ENCODE results near the gene TNC.

The TNC gene

DNA sequence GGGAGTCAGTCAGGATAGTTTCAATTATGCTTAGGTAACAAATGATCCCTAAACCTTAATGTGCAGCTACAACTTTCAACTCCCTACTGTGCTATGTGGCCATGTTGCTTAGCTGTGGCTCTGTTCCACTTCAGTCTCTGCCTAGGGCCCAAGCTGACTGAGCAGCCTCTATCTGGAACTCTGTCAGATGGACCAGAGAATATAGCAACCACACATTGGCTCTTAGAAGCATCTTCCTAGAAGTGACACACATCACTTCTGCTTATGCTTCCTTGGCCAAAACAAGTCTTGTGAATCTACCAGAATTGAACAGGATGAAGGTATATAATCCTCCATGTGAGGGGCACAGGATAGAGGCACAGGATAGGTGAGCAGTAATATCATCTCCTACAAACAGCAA is 36.7 kb upstream of the TNC start:
- FAIRE-seq = no peak
- TF ChIP-seq TAF1 (IDR thresholded peaks at IDR 0.05; ENCODE audit: low read depth, low read length) (no peak), POU2F2 (IDR thresholded peaks at IDR 0.05; ENCODE audit: low read depth, low read length) (no peak), PAX5 (IDR thresholded peaks at IDR 0.05; ENCODE audit: insufficient read depth, low read length, severe bottlenecking) (no peak), POLR2A (IDR thresholded peaks at IDR 0.05; ENCODE audit: low read depth, low read length) (no peak), SPI1 (IDR thresholded peaks at IDR 0.05; ENCODE audit: low read depth, low read length) (no peak), POLR2AphosphoS5 (IDR thresholded peaks at IDR 0.05; ENCODE audit: low read depth, low read length) (no peak)
- DNase-seq (ENCODE audit: insufficient read length, low spot score) = no peak

DNA sequence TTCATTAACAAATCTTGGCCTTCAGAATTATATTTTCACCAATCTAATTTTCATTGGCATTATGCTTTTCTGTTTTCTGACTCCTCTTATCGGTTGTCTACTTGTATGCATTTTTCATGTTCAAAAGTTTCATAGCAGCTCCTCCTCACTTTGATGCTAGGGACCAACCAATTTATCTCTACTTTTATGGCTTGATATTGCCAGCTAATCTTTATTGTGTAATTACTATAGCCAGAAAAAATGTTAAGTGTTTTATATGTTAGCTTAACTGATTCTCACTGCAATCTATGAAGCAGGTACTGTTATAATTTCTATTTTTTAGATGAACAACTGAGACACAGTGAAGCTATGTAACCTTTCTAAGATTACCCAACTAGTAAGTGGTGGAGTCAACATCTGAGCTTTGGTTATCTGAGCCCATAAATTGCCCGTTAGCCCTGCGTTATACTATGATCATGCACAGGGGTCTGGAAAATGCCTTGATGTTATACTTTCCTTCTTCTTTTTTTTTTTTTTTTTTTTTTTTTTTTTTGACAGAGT is 34.4 kb upstream of the TNC start:
- FAIRE-seq = no peak
- TF ChIP-seq POLR2AphosphoS5 (IDR thresholded peaks at IDR 0.05; ENCODE audit: low read depth, low read length) (no peak), PAX5 (IDR thresholded peaks at IDR 0.05; ENCODE audit: insufficient read depth, low read length, severe bottlenecking) (no peak), POU2F2 (IDR thresholded peaks at IDR 0.05; ENCODE audit: low read depth, low read length) (no peak), TAF1 (IDR thresholded peaks at IDR 0.05; ENCODE audit: low read depth, low read length) (no peak), SPI1 (IDR thresholded peaks at IDR 0.05; ENCODE audit: low read depth, low read length) (no peak), POLR2A (IDR thresholded peaks at IDR 0.05; ENCODE audit: low read depth, low read length) (no peak)
- DNase-seq (ENCODE audit: insufficient read length, low spot score) = no peak

DNA sequence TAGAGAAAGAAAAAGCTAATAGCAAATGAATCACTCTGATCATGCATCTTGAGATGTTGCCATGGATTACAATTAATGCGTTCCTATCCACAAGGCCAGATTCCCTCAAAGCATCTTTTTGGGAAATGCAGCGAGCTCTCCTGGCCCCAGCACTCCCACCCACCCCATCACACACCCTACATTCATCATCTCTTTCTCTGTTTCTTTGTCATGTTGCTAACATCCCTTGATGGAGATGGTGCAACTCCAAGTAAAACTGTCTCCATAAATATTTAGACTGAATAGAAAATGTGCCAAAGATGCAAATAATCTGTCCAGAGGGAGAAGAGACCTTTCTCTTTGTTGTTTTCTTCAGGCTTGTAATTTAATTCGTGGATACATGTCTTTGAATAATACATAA is 30.8 kb upstream of the TNC start:
- no peak for DNase-seq (ENCODE audit: insufficient read length, low spot score)
- no peak for FAIRE-seq
- TF ChIP-seq SPI1 (IDR thresholded peaks at IDR 0.05; ENCODE audit: low read depth, low read length) (no peak), POU2F2 (IDR thresholded peaks at IDR 0.05; ENCODE audit: low read depth, low read length) (no peak), POLR2A (IDR thresholded peaks at IDR 0.05; ENCODE audit: low read depth, low read length) (no peak), PAX5 (IDR thresholded peaks at IDR 0.05; ENCODE audit: insufficient read depth, low read length, severe bottlenecking) (no peak), TAF1 (IDR thresholded peaks at IDR 0.05; ENCODE audit: low read depth, low read length) (no peak), POLR2AphosphoS5 (IDR thresholded peaks at IDR 0.05; ENCODE audit: low read depth, low read length) (no peak)

DNA sequence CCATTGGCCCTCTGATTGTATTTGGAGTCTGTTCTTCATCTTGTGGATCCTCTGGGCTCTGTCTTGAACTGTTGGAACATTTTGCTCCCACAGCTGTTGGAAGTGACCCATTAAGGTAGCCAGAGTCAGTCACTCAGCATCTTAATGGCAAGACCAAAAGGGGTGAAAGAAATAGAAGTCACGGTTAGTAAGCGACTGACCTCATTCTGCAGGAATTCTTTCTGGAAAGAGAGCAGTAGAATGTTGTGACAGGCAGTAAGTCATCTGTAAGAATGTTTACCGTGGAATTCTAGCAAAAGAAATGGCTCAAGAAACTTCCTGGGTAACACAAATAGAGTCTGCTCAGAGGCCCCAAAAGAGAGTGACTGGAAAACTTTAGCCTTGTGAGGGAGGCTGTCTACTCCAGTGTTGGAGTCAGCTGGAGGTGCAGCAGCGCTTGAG is 28.6 kb upstream of the TNC start:
- DNase-seq (ENCODE audit: insufficient read length, low spot score) (no peak), FAIRE-seq (no peak)
- no peak for TF ChIP-seq POLR2A (IDR thresholded peaks at IDR 0.05; ENCODE audit: low read depth, low read length)
- TF ChIP-seq POU2F2 (IDR thresholded peaks at IDR 0.05; ENCODE audit: low read depth, low read length) = no peak
- no peak for TF ChIP-seq SPI1 (IDR thresholded peaks at IDR 0.05; ENCODE audit: low read depth, low read length)
- no peak for TF ChIP-seq PAX5 (IDR thresholded peaks at IDR 0.05; ENCODE audit: insufficient read depth, low read length, severe bottlenecking)
- TF ChIP-seq POLR2AphosphoS5 (IDR thresholded peaks at IDR 0.05; ENCODE audit: low read depth, low read length) = no peak
- TF ChIP-seq TAF1 (IDR thresholded peaks at IDR 0.05; ENCODE audit: low read depth, low read length) = no peak

DNA sequence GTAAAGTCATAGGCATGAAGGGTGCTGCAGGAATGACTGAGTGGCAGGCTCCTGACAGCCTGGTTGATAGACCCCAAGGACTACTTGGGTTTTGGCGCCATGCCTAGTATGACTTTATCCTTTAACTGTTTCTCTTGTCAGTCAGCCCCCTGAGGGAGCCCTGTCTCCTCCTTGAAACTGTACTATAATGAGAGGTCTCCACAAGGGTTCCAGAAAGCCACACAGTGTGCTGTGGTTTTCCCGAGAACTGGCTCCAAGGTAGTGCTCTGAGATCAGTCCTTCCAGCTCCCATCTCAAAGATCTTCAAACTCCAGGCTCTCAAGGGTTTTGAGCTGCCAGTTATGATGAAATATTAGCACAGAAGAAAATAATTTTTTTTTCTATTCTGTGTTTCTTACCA is 26.7 kb upstream of the TNC start:
- TF ChIP-seq POU2F2 (IDR thresholded peaks at IDR 0.05; ENCODE audit: low read depth, low read length) (no peak), TAF1 (IDR thresholded peaks at IDR 0.05; ENCODE audit: low read depth, low read length) (no peak), POLR2AphosphoS5 (IDR thresholded peaks at IDR 0.05; ENCODE audit: low read depth, low read length) (no peak), PAX5 (IDR thresholded peaks at IDR 0.05; ENCODE audit: insufficient read depth, low read length, severe bottlenecking) (no peak), POLR2A (IDR thresholded peaks at IDR 0.05; ENCODE audit: low read depth, low read length) (no peak), SPI1 (IDR thresholded peaks at IDR 0.05; ENCODE audit: low read depth, low read length) (no peak)
- no peak for DNase-seq (ENCODE audit: insufficient read length, low spot score)
- FAIRE-seq = no peak

DNA sequence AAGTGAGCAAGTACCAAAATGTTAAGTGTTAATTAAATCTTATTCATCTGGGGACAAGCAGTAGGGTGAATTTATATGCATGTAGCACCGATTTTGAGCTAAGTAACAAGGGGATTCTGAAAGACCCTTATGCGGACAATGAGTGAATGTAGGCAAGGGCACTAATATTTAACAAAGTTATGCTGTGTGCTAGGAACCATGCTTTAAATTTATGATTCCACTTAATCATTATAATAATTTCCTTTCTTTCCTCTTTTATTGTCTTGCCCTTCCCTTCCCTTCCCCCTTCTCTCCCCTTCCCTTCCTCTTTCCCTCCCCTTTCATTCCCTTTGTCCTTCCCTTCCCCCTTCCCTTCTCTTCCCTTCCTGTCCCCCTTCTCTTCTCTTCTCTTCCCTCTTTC is 25.7 kb upstream of the TNC start:
- no peak for FAIRE-seq
- DNase-seq (ENCODE audit: insufficient read length, low spot score) = no peak
- TF ChIP-seq TAF1 (IDR thresholded peaks at IDR 0.05; ENCODE audit: low read depth, low read length) = no peak
- no peak for TF ChIP-seq SPI1 (IDR thresholded peaks at IDR 0.05; ENCODE audit: low read depth, low read length)
- TF ChIP-seq POU2F2 (IDR thresholded peaks at IDR 0.05; ENCODE audit: low read depth, low read length) = no peak
- TF ChIP-seq PAX5 (IDR thresholded peaks at IDR 0.05; ENCODE audit: insufficient read depth, low read length, severe bottlenecking) = no peak
- no peak for TF ChIP-seq POLR2A (IDR thresholded peaks at IDR 0.05; ENCODE audit: low read depth, low read length)
- no peak for TF ChIP-seq POLR2AphosphoS5 (IDR thresholded peaks at IDR 0.05; ENCODE audit: low read depth, low read length)

DNA sequence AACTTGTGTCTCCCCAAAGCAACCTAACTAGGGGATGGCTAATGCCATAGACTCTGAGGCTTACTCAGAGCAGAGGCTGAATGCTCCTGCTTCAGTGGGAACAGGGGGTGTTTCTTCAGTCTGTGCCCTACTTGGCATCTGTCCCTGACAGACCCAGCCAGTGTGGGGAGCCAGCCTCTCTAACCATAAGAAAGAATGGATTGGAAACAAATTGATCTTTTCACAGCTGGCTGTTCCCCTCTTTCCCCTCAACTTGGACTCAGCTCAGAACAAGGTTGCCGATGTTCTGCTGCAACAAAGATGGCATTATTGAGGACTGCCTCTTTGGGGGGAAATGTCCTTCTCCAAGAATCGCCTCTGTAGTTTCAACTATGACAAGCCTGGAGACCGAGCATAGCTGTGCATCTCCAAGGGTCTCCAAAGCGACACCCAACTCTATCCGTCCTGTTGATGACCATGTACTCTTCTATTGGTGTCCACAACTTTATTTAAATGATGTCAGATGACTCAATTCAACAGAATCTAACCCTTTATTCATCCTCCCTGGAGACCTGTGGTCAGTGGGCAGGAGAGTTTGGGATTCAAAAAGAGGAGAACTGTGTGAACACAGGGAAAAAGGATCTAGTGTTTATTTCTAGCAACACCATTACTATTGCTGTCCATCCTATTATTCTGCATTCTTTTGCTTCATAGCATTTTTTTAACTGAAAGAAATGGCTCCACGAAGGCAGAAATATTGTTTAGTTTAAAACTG is 24.7 kb upstream of the TNC start:
- FAIRE-seq (no peak), DNase-seq (ENCODE audit: insufficient read length, low spot score) (no peak)
- TF ChIP-seq SPI1 (IDR thresholded peaks at IDR 0.05; ENCODE audit: low read depth, low read length) = no peak
- TF ChIP-seq POLR2AphosphoS5 (IDR thresholded peaks at IDR 0.05; ENCODE audit: low read depth, low read length) = no peak
- no peak for TF ChIP-seq PAX5 (IDR thresholded peaks at IDR 0.05; ENCODE audit: insufficient read depth, low read length, severe bottlenecking)
- no peak for TF ChIP-seq POLR2A (IDR thresholded peaks at IDR 0.05; ENCODE audit: low read depth, low read length)
- TF ChIP-seq POU2F2 (IDR thresholded peaks at IDR 0.05; ENCODE audit: low read depth, low read length) = no peak
- no peak for TF ChIP-seq TAF1 (IDR thresholded peaks at IDR 0.05; ENCODE audit: low read depth, low read length)

DNA sequence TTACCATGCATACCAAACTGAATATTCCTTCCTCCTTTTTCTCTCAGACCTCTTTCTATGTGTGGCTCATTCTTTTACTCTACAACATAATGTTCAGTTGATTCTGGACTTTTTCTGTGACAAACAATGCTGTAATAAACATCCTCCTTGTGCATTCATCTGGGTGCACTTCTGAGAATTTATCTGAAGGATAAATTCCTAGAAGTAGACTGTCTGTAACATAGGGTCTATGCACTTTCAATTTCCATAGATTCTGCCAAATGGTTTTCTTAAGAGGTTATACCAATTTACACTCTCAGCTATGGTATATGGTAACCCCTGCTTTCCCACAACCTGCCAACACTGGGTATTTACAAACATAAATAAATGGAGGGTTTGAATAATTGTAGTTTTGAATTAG is 24.1 kb upstream of the TNC start:
- TF ChIP-seq POLR2A (IDR thresholded peaks at IDR 0.05; ENCODE audit: low read depth, low read length) (no peak), SPI1 (IDR thresholded peaks at IDR 0.05; ENCODE audit: low read depth, low read length) (no peak), POLR2AphosphoS5 (IDR thresholded peaks at IDR 0.05; ENCODE audit: low read depth, low read length) (no peak), POU2F2 (IDR thresholded peaks at IDR 0.05; ENCODE audit: low read depth, low read length) (no peak), PAX5 (IDR thresholded peaks at IDR 0.05; ENCODE audit: insufficient read depth, low read length, severe bottlenecking) (no peak), TAF1 (IDR thresholded peaks at IDR 0.05; ENCODE audit: low read depth, low read length) (no peak)
- DNase-seq (ENCODE audit: insufficient read length, low spot score) (no peak), FAIRE-seq (no peak)

DNA sequence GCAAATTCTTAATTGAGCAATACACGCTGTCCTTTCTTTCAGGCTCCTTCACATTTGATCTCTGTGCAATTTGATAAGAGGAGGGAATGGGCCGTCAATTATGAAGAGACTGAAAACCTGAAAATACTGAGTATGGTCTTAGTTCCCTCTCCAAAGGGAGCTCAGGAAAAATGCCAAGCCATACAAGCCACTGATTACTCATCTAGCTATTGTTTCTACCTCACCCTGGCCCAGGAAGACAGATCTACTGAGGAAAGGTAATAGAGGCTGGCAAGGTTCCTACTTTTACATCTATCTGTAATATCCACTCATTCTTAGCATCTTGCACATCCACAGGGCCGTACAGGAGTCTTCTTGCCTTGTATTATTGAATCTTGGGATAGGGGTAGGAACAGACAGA is 23.7 kb upstream of the TNC start:
- TF ChIP-seq SPI1 (IDR thresholded peaks at IDR 0.05; ENCODE audit: low read depth, low read length) = no peak
- no peak for TF ChIP-seq PAX5 (IDR thresholded peaks at IDR 0.05; ENCODE audit: insufficient read depth, low read length, severe bottlenecking)
- TF ChIP-seq POLR2AphosphoS5 (IDR thresholded peaks at IDR 0.05; ENCODE audit: low read depth, low read length) = no peak
- TF ChIP-seq TAF1 (IDR thresholded peaks at IDR 0.05; ENCODE audit: low read depth, low read length) = no peak
- TF ChIP-seq POU2F2 (IDR thresholded peaks at IDR 0.05; ENCODE audit: low read depth, low read length) = no peak
- TF ChIP-seq POLR2A (IDR thresholded peaks at IDR 0.05; ENCODE audit: low read depth, low read length) = no peak
- DNase-seq (ENCODE audit: insufficient read length, low spot score) (no peak), FAIRE-seq (no peak)
